ENCODE measurements around the gene TRIM66.

TRIM66 gene

GRCh38 chr11:8603696-8604077 lies 78.8 kb downstream of the TRIM66 start:
- DNase-seq, result no peak

GRCh38 chr11:8601376-8602133 lies 80.9 kb downstream of the TRIM66 start:
- DNase-seq, result no peak

GRCh38 chr11:8598506-8598905 lies 84.0 kb downstream of the TRIM66 start:
- no peak for DNase-seq

- DNase-seq, result no peak
Measured at GRCh38 chr11:8597182-8597581, 85.3 kb downstream of the TRIM66 start.

GRCh38 chr11:8596504-8597046 lies 85.9 kb downstream of the TRIM66 start:
- DNase-seq, result no peak

- peak in 1 of 2 experiments; percentile 15 for DNase-seq
Measured at GRCh38 chr11:8593935-8594909, 88.2 kb downstream of the TRIM66 start, which contains the start of gene STK33. TSS of gene STK33 (minus strand) at chr11:8594228. CDS start at chr11:8474905, 119,323 bp downstream.

GRCh38 chr11:8593455-8593854 lies 89.0 kb downstream of the TRIM66 start:
- no peak for DNase-seq

GRCh38 chr11:8587915-8588314 lies 94.5 kb downstream of the TRIM66 start:
- no peak for DNase-seq

GRCh38 chr11:8586805-8587204 lies 95.7 kb downstream of the TRIM66 start:
- no peak for DNase-seq

GRCh38 chr11:8586184-8586583 lies 96.3 kb downstream of the TRIM66 start:
- no peak for DNase-seq

GRCh38 chr11:8584511-8584910 lies 98.0 kb downstream of the TRIM66 start:
- DNase-seq, result no peak

GRCh38 chr11:8584082-8584481 lies 98.4 kb downstream of the TRIM66 start:
- DNase-seq, result no peak

- no peak for DNase-seq
Measured at GRCh38 chr11:8581300-8581699, 101.2 kb downstream of the TRIM66 start.

- DNase-seq, result no peak
Measured at GRCh38 chr11:8577791-8578581, 104.5 kb downstream of the TRIM66 start.

GRCh38 chr11:8574798-8575197 lies 107.7 kb downstream of the TRIM66 start:
- no peak for DNase-seq

GRCh38 chr11:8573777-8574176 lies 108.7 kb downstream of the TRIM66 start:
- DNase-seq, result no peak

- DNase-seq, result no peak
Measured at GRCh38 chr11:8567602-8568198, 114.8 kb downstream of the TRIM66 start.

GRCh38 chr11:8566613-8567210 lies 115.8 kb downstream of the TRIM66 start:
- no peak for DNase-seq

GRCh38 chr11:8564526-8564925 lies 117.9 kb downstream of the TRIM66 start:
- DNase-seq, result no peak
